ENCODE results near the gene PLCB1. TPM values are rescaled to one million over a fixed set of nuclear protein-coding genes. Genes with fewer than 3 reads are reported as not detected.
A peak's percentile ranks its signal among the peaks of the same experiment; 100 is the strongest.

PLCB1 gene
- total and polyA plus RNA-seq, 3 experiments from 2014 or later, result 8.5 to 9.9 (median 8.8) TPM

DNA sequence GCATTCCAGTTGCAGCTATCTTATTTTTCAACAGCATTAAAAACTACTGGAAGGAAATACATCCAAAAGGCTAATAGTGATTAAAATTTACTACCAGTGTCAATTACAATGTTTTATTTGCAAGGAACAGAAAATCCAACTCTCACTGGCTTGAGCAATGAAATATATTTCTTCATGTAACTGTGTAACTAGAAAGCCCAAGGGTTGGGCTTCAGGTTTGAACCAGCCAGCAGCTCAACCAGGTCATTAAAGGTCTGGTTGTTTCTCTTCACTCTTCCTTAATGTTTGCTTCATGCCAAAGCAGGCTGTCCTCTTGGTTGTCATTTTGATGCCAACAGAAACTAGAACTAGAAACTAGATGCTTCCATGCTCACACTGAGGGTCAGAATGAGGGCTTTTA is 437.7 kb downstream of the PLCB1 start:
- POLR2A ChIA-PET, result no interaction called here
- no peaks in the 10 kb centered on the region for H3K4me1 ChIP-seq (ENCODE audit: insufficient read depth, low read length)
- H3K36me3 ChIP-seq (ENCODE audit: insufficient read depth, low read length), result no peaks in the 10 kb centered on the region
- Mint-ChIP-seq H3K4me3 (no peak overlapping the region), H3K9me3 (peaks cover 0 to 2% (median 0%) of the 10 kb centered on the region in 5 donors), H3K27ac (no peak overlapping the region), H3K4me1 (peaks cover 0 to 4% (median 0%) of the 10 kb centered on the region in 3 donors), H3K36me3 (peaks cover 0 to 2% (median under 1%) of the 10 kb centered on the region in 3 donors), H3K27me3 (no peaks in the 10 kb centered on the region)
- DNase-seq, result no peak
- H3K9me3 ChIP-seq (ENCODE audit: low read length), result no peaks in the 10 kb centered on the region
- no peaks in the 10 kb centered on the region for H3K27me3 ChIP-seq (ENCODE audit: insufficient read depth, low read length, poor library complexity, severe bottlenecking)
- CTCF ChIA-PET, result no interaction called here
- no peak overlapping the region for H3K27ac ChIP-seq (ENCODE audit: low read depth, low read length)
- H3K4me3 ChIP-seq (ENCODE audit: low read length), result no peak overlapping the region

- H3K9me3 ChIP-seq (ENCODE audit: low read length), result no peaks in the 10 kb centered on the region
- H3K4me3 ChIP-seq (ENCODE audit: low read length), result no peak overlapping the region
- no peaks in the 10 kb centered on the region for H3K27me3 Mint-ChIP-seq
- peaks cover 0 to 2% (median 0%) of the 10 kb centered on the region in 3 donors for H3K36me3 Mint-ChIP-seq
- CTCF ChIA-PET, result no interaction called here
- peaks cover 0 to 4% (median 0%) of the 10 kb centered on the region in 3 donors for H3K4me1 Mint-ChIP-seq
- H3K36me3 ChIP-seq (ENCODE audit: insufficient read depth, low read length), result no peaks in the 10 kb centered on the region
- H3K27ac ChIP-seq (ENCODE audit: low read depth, low read length), result no peak overlapping the region
- POLR2A ChIA-PET, result no interaction called here
- no peaks in the 10 kb centered on the region for H3K27me3 ChIP-seq (ENCODE audit: insufficient read depth, low read length, poor library complexity, severe bottlenecking)
- no peak for DNase-seq
- peak overlapping the region in 1 of 8 donors; percentile 34 for H3K27ac Mint-ChIP-seq
- H3K4me1 ChIP-seq (ENCODE audit: insufficient read depth, low read length), result no peaks in the 10 kb centered on the region
- no peak overlapping the region for H3K4me3 Mint-ChIP-seq
- peaks cover 0 to 2% (median 0%) of the 10 kb centered on the region in 5 donors for H3K9me3 Mint-ChIP-seq
These were observed 439.5 kb downstream of the PLCB1 start for GRCh38 chr20:8571611-8572010.

DNA sequence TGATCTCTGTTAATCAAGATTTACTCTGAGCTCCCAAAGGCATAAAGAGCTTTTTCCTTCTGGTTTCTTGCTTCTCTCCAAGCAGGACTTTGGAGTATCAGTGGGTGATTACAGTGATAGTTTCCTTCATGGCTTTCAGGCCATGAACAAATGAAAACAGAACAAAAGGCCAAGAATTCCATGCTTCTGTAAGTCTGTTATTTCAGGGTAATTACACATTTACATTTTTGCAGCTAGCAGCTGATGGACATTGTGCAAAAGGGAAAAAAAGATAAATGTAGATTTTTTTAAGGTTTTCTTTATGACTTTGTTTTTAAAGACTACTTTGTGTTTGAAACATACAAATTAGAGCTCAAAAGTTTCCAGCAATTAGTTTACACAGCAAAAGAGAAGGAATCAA is 441.6 kb downstream of the PLCB1 start:
- Histone ChIP-seq H3K9me3 (ENCODE audit: low read length) (no peaks in the 10 kb centered on the region), H3K4me3 (ENCODE audit: low read length) (no peak overlapping the region), H3K4me1 (ENCODE audit: insufficient read depth, low read length) (no peaks in the 10 kb centered on the region), H3K36me3 (ENCODE audit: insufficient read depth, low read length) (no peaks in the 10 kb centered on the region), H3K27ac (ENCODE audit: low read depth, low read length) (no peak overlapping the region), H3K27me3 (ENCODE audit: insufficient read depth, low read length, poor library complexity, severe bottlenecking) (no peaks in the 10 kb centered on the region)
- no peak for DNase-seq
- Mint-ChIP-seq H3K36me3 (peaks cover 0 to 2% (median 0%) of the 10 kb centered on the region in 3 donors), H3K4me1 (peaks cover 0 to 4% (median 0%) of the 10 kb centered on the region in 3 donors), H3K9me3 (peaks cover 0 to 4% (median 0%) of the 10 kb centered on the region in 5 donors), H3K27me3 (no peaks in the 10 kb centered on the region), H3K4me3 (no peak overlapping the region), H3K27ac (no peak overlapping the region)
- ChIA-PET POLR2A (no interaction called here), CTCF (no interaction called here)

DNA sequence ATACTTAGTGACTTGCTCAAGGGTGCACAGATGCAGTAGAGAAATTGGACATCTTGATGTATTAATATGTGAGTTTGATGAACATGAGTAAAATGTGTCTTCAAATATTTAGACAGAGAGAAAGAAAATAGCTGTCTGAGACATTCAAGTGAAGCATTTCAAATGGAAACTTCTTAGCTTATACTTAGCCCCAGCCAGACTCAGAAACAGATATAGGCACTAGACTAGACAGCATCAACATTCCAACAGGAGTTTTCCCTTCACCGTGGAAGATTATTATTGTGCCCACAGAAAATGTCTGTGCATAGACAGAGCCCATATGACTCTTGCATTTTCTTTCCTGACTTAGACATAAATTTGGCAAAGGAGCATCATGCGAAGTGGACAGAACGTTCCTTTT is 443.0 kb downstream of the PLCB1 start:
- Mint-ChIP-seq H3K27ac (no peak overlapping the region), H3K4me3 (no peak overlapping the region), H3K36me3 (peaks cover 0 to 3% (median 0%) of the 10 kb centered on the region in 3 donors), H3K27me3 (no peaks in the 10 kb centered on the region), H3K4me1 (peaks cover 0 to 4% (median 0%) of the 10 kb centered on the region in 3 donors), H3K9me3 (peaks cover 0 to 4% (median 0%) of the 10 kb centered on the region in 5 donors)
- Histone ChIP-seq H3K4me3 (ENCODE audit: low read length) (no peak overlapping the region), H3K4me1 (ENCODE audit: insufficient read depth, low read length) (no peaks in the 10 kb centered on the region), H3K27ac (ENCODE audit: low read depth, low read length) (no peak overlapping the region), H3K9me3 (ENCODE audit: low read length) (no peaks in the 10 kb centered on the region), H3K27me3 (ENCODE audit: insufficient read depth, low read length, poor library complexity, severe bottlenecking) (no peaks in the 10 kb centered on the region), H3K36me3 (ENCODE audit: insufficient read depth, low read length) (no peaks in the 10 kb centered on the region)
- ChIA-PET CTCF (no interaction called here), POLR2A (no interaction called here)
- DNase-seq, result no peak

GRCh38 chr20:8578161-8578865 is 446.2 kb downstream of the PLCB1 start:
- CTCF ChIA-PET, result no interaction called here
- no peak for DNase-seq
- H3K4me1 Mint-ChIP-seq, result peaks cover 0 to 2% (median 0%) of the 10 kb centered on the region in 3 donors
- Histone ChIP-seq H3K36me3 (ENCODE audit: insufficient read depth, low read length) (no peaks in the 10 kb centered on the region), H3K4me3 (ENCODE audit: low read length) (no peak overlapping the region), H3K27me3 (ENCODE audit: insufficient read depth, low read length, poor library complexity, severe bottlenecking) (no peaks in the 10 kb centered on the region), H3K4me1 (ENCODE audit: insufficient read depth, low read length) (no peaks in the 10 kb centered on the region), H3K27ac (ENCODE audit: low read depth, low read length) (no peak overlapping the region), H3K9me3 (ENCODE audit: low read length) (no peaks in the 10 kb centered on the region)
- H3K27ac Mint-ChIP-seq, result no peak overlapping the region
- peaks cover 0 to 4% (median 0%) of the 10 kb centered on the region in 5 donors for H3K9me3 Mint-ChIP-seq
- H3K36me3 Mint-ChIP-seq, result peaks cover 0 to 2% (median 0%) of the 10 kb centered on the region in 3 donors
- no peak overlapping the region for H3K4me3 Mint-ChIP-seq
- H3K27me3 Mint-ChIP-seq, result no peaks in the 10 kb centered on the region
- POLR2A ChIA-PET, result no interaction called here

- no peaks in the 10 kb centered on the region for H3K4me1 ChIP-seq (ENCODE audit: insufficient read depth, low read length)
- no peak overlapping the region for H3K4me3 ChIP-seq (ENCODE audit: low read length)
- POLR2A ChIA-PET, result no interaction called here
- no peaks in the 10 kb centered on the region for H3K27me3 Mint-ChIP-seq
- peaks cover 0 to 4% (median 0%) of the 10 kb centered on the region in 5 donors for H3K9me3 Mint-ChIP-seq
- DNase-seq, result no peak
- CTCF ChIA-PET, result no interaction called here
- no peaks in the 10 kb centered on the region for H3K36me3 ChIP-seq (ENCODE audit: insufficient read depth, low read length)
- H3K4me1 Mint-ChIP-seq, result peaks cover 0 to 2% (median 0%) of the 10 kb centered on the region in 3 donors
- H3K27ac ChIP-seq (ENCODE audit: low read depth, low read length), result no peak overlapping the region
- no peak overlapping the region for H3K27ac Mint-ChIP-seq
- H3K4me3 Mint-ChIP-seq, result no peak overlapping the region
- H3K36me3 Mint-ChIP-seq, result peaks cover 0 to 2% (median 0%) of the 10 kb centered on the region in 3 donors
- H3K27me3 ChIP-seq (ENCODE audit: insufficient read depth, low read length, poor library complexity, severe bottlenecking), result no peaks in the 10 kb centered on the region
- no peaks in the 10 kb centered on the region for H3K9me3 ChIP-seq (ENCODE audit: low read length)
These were observed 447.0 kb downstream of the PLCB1 start for GRCh38 chr20:8579035-8579434.

DNA sequence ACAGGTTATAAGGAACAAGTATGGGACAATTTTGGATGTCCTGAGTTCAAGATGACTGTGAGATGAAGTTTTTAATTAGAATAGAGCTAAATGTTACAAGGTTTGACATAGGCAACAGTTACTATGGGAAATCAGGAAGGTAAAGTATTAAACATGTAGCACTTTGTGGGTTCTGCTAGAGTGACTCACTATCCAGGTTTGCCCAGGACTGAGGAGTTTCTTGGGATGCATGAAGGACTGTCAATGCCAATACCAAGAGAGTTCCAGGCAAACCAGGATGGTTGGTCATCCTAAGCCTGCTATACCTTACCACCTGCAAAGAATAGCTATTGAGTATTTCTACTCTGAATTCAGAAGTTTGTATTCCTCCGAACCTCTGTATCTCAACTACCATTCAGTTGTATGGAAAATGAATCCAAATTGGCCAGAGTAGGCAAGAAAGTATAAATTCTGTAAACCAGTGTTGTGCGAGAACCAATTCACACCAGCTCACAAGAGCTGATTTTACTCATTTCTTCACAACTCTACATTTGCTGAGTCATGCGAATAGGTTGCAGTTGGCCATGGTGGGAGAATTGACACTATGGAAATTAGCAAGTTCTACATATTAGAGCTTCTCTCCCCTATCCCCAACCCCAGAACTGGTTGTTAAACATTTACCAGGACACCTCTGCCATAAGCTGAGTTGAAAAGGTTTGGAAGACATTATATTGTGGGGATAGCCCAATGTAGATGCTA is 449.5 kb downstream of the PLCB1 start:
- peaks cover 0 to 2% (median 0%) of the 10 kb centered on the region in 3 donors for H3K4me1 Mint-ChIP-seq
- POLR2A ChIA-PET, result no interaction called here
- Histone ChIP-seq H3K4me1 (ENCODE audit: insufficient read depth, low read length) (no peaks in the 10 kb centered on the region), H3K4me3 (ENCODE audit: low read length) (no peak overlapping the region), H3K36me3 (ENCODE audit: insufficient read depth, low read length) (no peaks in the 10 kb centered on the region), H3K27ac (ENCODE audit: low read depth, low read length) (no peak overlapping the region), H3K9me3 (ENCODE audit: low read length) (no peaks in the 10 kb centered on the region), H3K27me3 (ENCODE audit: insufficient read depth, low read length, poor library complexity, severe bottlenecking) (no peaks in the 10 kb centered on the region)
- peaks cover 0 to 2% (median 0%) of the 10 kb centered on the region in 3 donors for H3K36me3 Mint-ChIP-seq
- no peak overlapping the region for H3K27ac Mint-ChIP-seq
- CTCF ChIA-PET, result interaction anchor here (1.7 kb wide), 1 partner anchor 9 kb away, joined by 6 read pairs; no protein-coding TSS in a partner anchor
- H3K4me3 Mint-ChIP-seq, result no peak overlapping the region
- H3K9me3 Mint-ChIP-seq, result peaks cover 0 to 4% (median 0%) of the 10 kb centered on the region in 5 donors
- no peaks in the 10 kb centered on the region for H3K27me3 Mint-ChIP-seq
- DNase-seq, result no peak

GRCh38 chr20:8583012-8583565 is 451.0 kb downstream of the PLCB1 start:
- Mint-ChIP-seq H3K9me3 (peaks cover 0 to 2% (median 0%) of the 10 kb centered on the region in 5 donors), H3K27me3 (no peaks in the 10 kb centered on the region), H3K27ac (no peak overlapping the region), H3K4me3 (no peak overlapping the region), H3K4me1 (peaks cover 5 to 10% (median 6%) of the 10 kb centered on the region in 3 donors), H3K36me3 (peaks cover 0 to 2% (median 0%) of the 10 kb centered on the region in 3 donors)
- H3K4me3 ChIP-seq (ENCODE audit: low read length), result no peak overlapping the region
- POLR2A ChIA-PET, result no interaction called here
- H3K9me3 ChIP-seq (ENCODE audit: low read length), result no peaks in the 10 kb centered on the region
- DNase-seq, result no peak
- CTCF ChIA-PET, result no interaction called here
- H3K27me3 ChIP-seq (ENCODE audit: insufficient read depth, low read length, poor library complexity, severe bottlenecking), result no peaks in the 10 kb centered on the region
- no peaks in the 10 kb centered on the region for H3K4me1 ChIP-seq (ENCODE audit: insufficient read depth, low read length)
- no peaks in the 10 kb centered on the region for H3K36me3 ChIP-seq (ENCODE audit: insufficient read depth, low read length)
- H3K27ac ChIP-seq (ENCODE audit: low read depth, low read length), result no peak overlapping the region
